Chondrocyte (in vitro differentiated cells): Measurements from ENCODE around the gene DHX58. TPM values are rescaled to one million over a fixed set of nuclear protein-coding genes. Genes with fewer than 3 reads are reported as not detected.

Experiments used
- DNase-seq: peaks from one replicate; pipeline ENCODE4 v3.0.0; 2021; ENCODE audit warnings: mixed read lengths, low spot score
- H3K27ac Mint-ChIP-seq: one replicate; pipeline ENCODE4 v1.8.0; 2021; ENCODE audit warnings: mild to moderate bottlenecking, moderate library complexity, mixed read lengths; ENCODE audit not compliant: unreplicated experiment
- H3K27me3 Mint-ChIP-seq: 2 replicates; pipeline ENCODE4 v1.8.0; 2021; ENCODE audit warnings: low read depth, mixed read lengths
- H3K36me3 Mint-ChIP-seq: 2 replicates; pipeline ENCODE4 v1.8.0; 2021; ENCODE audit warnings: low read depth, mixed read lengths
- H3K4me1 Mint-ChIP-seq: 2 replicates; pipeline ENCODE4 v1.8.0; 2021; ENCODE audit warnings: low read depth, mild to moderate bottlenecking, mixed read lengths
- H3K4me3 Mint-ChIP-seq: one replicate; pipeline ENCODE4 v1.8.0; 2021; ENCODE audit warnings: mild to moderate bottlenecking, moderate library complexity, mixed read lengths; ENCODE audit not compliant: unreplicated experiment
- H3K9me3 Mint-ChIP-seq: 2 replicates; pipeline ENCODE4 v1.8.0; 2021; ENCODE audit warnings: low read depth, mixed read lengths
- total RNA-seq: library from RNA; stranded (reverse); gene quantifications from 3 replicates; pipeline ENCODE4 v1.2.1, GENCODE V29; 2021
- TF ChIP-seq, protein P1 (sequence below): fragments of 200-600 bp; sonication (generic); IDR thresholded peaks from 2 replicates; pipeline ENCODE4 v1.5.0; 2021; ENCODE audit warnings: antibody characterized with exemption, mild to moderate bottlenecking, moderate library complexity

DHX58 gene
- total RNA-seq, 1 donor from 2014 or later, result 0.55 TPM

DNA sequence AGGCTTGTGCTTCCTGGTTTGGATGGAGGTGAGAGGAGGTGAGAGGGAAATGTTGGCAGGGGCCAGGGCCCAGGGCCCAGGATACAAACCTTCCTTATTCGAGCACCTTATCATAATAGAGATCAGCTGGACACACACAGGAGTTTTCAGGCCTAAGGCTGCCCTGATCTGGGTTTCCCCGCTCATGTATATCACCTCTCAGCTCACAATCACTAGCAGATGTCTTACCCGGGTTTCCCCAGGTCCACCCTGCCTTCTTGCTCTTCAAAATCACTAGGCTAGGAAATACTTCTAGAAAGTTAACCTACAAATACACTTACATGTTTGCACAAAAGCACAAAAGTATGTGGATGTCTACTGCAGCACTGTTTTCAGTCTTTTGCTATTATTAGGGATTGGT, 14.3 kb upstream of the DHX58 start:
- no peak for DNase-seq
- Mint-ChIP-seq H3K4me3 (no peak overlapping the region), H3K27ac (no peak overlapping the region), H3K36me3 (peaks cover 29% of the 10 kb centered on the region), H3K9me3 (no peaks in the 10 kb centered on the region), H3K4me1 (peaks cover 10% of the 10 kb centered on the region), H3K27me3 (no peaks in the 10 kb centered on the region)
- TF ChIP-seq, protein P1, sequence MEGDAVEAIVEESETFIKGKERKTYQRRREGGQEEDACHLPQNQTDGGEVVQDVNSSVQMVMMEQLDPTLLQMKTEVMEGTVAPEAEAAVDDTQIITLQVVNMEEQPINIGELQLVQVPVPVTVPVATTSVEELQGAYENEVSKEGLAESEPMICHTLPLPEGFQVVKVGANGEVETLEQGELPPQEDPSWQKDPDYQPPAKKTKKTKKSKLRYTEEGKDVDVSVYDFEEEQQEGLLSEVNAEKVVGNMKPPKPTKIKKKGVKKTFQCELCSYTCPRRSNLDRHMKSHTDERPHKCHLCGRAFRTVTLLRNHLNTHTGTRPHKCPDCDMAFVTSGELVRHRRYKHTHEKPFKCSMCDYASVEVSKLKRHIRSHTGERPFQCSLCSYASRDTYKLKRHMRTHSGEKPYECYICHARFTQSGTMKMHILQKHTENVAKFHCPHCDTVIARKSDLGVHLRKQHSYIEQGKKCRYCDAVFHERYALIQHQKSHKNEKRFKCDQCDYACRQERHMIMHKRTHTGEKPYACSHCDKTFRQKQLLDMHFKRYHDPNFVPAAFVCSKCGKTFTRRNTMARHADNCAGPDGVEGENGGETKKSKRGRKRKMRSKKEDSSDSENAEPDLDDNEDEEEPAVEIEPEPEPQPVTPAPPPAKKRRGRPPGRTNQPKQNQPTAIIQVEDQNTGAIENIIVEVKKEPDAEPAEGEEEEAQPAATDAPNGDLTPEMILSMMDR, result no peak

DNA sequence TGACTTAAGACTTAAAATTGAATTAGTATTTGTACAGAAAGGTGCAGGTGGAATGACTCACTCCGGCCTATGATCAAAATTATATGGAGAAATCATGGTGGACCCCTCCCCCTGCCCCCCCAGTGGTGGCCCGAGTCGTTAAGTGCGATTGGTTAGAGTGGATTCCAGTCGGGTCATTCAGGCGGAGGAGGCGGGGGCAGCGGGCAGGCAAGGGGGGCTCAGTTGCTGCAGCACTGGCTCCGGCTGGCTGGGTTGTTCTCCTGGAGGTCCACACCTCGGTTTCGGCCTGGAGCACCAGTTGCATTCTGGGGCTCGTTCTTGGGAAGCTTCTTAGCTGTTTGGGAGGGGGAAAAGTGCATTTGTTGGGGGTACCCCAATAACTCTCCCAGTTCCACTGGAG, 13.1 kb upstream of the DHX58 start:
- no peak overlapping the region for H3K4me3 Mint-ChIP-seq
- H3K27ac Mint-ChIP-seq, result no peak overlapping the region
- H3K27me3 Mint-ChIP-seq, result no peaks in the 10 kb centered on the region
- TF ChIP-seq, protein P1, result no peak
- no peak for DNase-seq
- no peaks in the 10 kb centered on the region for H3K9me3 Mint-ChIP-seq
- peaks cover 5% of the 10 kb centered on the region for H3K4me1 Mint-ChIP-seq
- peaks cover 22% of the 10 kb centered on the region for H3K36me3 Mint-ChIP-seq

DNA sequence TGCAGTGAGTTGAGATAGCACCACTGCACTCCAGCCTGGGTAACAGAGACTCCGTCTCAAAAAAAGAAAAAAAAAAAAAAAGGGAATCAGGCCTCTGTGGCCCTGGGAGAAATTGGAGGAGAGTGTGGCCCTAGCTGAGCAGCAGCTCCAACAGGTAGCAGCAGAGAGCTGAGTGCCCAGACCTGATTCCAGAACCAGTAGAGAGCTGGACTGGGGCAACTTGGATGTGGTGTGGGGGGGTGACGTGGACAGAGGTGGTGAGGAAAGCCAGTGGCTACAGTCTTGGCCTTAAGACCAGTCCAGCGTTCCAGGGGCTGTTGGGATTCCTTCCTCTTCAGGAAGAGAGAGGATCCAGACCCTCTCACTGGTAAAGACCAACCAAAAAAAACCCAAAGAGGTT, 11.7 kb upstream of the DHX58 start:
- Mint-ChIP-seq H3K4me3 (no peak overlapping the region), H3K27me3 (no peaks in the 10 kb centered on the region), H3K4me1 (peaks cover 11% of the 10 kb centered on the region), H3K36me3 (peaks cover 19% of the 10 kb centered on the region), H3K27ac (no peak overlapping the region), H3K9me3 (no peaks in the 10 kb centered on the region)
- TF ChIP-seq, protein P1, result no peak
- no peak for DNase-seq

DNA sequence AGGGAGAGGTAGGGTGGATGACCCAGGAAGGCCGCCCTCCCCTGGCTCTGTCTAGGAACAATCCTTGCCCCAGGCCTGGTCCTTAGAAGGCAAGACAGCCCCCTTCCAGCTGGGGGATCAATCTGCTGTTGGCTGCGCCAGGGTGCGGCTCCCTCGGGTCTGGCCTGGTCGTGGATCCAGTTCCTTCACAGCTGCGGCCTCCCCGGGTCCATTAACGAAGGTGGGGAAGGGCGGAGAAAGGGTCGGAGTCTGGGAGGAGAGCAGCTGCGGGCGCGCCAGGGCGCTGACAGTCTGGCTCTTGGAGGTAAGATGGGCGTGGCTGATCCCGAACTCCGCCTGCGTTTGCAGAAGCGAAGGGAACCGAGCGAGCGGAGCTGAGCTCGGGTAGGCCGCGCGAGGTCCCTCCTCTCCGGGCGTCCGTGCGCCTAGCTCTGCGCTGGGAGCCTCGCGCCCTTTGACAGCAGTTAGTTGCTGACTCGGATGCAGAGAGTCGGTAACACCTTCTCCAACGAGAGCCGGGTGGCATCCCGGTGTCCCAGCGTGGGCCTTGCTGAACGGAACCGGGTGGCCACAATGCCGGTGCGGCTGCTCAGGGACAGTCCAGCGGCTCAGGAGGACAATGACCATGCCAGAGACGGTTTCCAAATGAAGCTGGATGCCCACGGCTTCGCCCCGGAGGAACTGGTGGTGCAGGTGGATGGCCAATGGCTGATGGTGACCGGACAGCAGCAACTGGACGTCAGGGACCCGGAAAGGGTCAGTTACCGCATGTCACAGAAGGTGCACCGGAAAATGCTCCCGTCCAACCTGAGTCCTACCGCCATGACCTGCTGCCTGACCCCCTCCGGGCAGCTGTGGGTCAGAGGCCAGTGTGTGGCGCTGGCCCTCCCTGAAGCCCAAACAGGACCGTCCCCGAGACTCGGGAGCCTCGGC, 10.1 kb upstream of the DHX58 start, which contains the start of gene HSPB9:
HSPB9 (plus strand) TSS at position 434 of the 933 bp plus-strand sequence; CDS start at position 481, 47 bp downstream.
- H3K27me3 Mint-ChIP-seq, result no peaks in the 10 kb centered on the region
- peaks cover 15% of the 10 kb centered on the region for H3K4me1 Mint-ChIP-seq
- H3K27ac Mint-ChIP-seq, result no peak within 1 kb of the TSS
- no peaks in the 10 kb centered on the region for H3K9me3 Mint-ChIP-seq
- TF ChIP-seq, protein P1, result no peak
- H3K4me3 Mint-ChIP-seq, result peak within 1 kb of the TSS; percentile 56
- DNase-seq, result no peak
- peaks cover 12% of the 10 kb centered on the region for H3K36me3 Mint-ChIP-seq

DNA sequence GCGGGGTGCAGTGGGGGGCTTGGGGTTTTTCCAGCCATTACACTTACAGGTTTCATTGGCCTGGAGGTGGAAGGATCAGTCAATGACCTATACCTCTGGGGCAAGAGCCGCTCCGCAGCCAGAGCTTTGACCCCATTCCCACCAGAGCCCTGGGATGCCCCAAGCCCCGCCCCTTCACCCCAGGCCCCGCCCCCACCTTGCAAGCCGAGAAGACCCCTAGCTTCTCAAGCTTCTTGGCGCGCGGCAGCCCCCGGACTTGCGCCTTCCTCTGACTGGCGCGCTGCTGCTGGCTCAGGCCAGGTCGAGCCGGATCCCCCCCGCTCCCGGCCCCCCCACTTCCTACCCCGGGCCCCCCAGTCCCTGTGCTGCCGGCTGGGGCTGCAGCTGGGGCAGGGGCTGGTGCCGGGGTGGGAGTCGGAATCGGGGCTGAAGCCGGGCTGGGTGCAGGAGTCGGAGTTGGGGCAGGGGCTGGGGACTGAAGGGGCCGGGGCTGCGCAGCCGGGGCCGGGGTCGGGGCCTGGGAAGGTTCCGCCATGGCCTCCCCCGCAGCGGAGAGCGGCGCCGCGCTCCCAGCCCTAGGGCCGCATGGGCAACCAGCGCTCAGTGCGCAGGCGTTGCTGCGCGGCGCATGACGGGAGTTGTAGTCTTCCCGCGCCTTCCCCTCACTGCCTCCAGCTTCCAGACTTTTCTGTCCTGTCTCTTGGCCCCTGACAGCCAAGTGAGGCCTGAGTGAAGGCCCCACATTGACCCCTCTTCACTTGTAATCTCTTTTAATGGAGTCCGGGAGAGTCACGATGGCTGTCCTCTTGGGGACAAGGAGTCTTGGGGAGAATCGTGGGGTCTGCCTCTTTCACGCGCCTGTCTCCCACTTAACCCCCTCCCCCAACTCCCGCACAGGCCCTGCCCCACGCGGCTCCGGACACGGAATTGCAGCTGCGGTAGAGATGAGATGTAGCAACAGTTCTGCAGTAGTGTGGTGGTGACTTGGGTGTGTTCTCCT, 8.6 kb upstream of the DHX58 start, which contains the start of gene KAT2A:
KAT2A (minus strand) TSS at position 598 of the 1,000 bp plus-strand sequence; CDS start at position 535, 63 bp downstream.
- TF ChIP-seq, protein P1, result no peak
- Mint-ChIP-seq H3K4me3 (peak within 1 kb of the TSS; percentile 56), H3K27ac (peak within 1 kb of the TSS; percentile 65), H3K36me3 (peaks cover 7% of the 10 kb centered on the region), H3K9me3 (no peaks in the 10 kb centered on the region), H3K27me3 (no peaks in the 10 kb centered on the region), H3K4me1 (peaks cover 21% of the 10 kb centered on the region)
- DNase-seq, result no peak
